GM21526 (cell line): ENCODE data around the gene C10orf53.

ENCODE experiments used
- ATAC-seq: cut with Tn5 transposase; IDR thresholded peaks from one replicate; pipeline ENCODE4 v1.9.1; 2021; ENCODE audit warnings: moderate library complexity; ENCODE audit not compliant: unreplicated experiment, low FRiP score

Gene C10orf53

GRCh38 chr10:49736564-49737113 is 57.2 kb downstream of the C10orf53 start:
- no peak for ATAC-seq

- no peak for ATAC-seq
Measured at GRCh38 chr10:49737474-49738201, 58.2 kb downstream of the C10orf53 start.

GRCh38 chr10:49738616-49739360 is 59.3 kb downstream of the C10orf53 start:
- ATAC-seq, result no peak

- ATAC-seq, result no peak
Measured at GRCh38 chr10:49739426-49739825, 60.0 kb downstream of the C10orf53 start.

- ATAC-seq, result no peak
Measured at GRCh38 chr10:49740346-49741107, 61.1 kb downstream of the C10orf53 start.

- no peak for ATAC-seq
Measured at GRCh38 chr10:49741108-49741995, 61.9 kb downstream of the C10orf53 start.

GRCh38 chr10:49742683-49743463 is 63.4 kb downstream of the C10orf53 start:
- ATAC-seq, result no peak

- ATAC-seq, result no peak
Measured at GRCh38 chr10:49743464-49744075, 64.1 kb downstream of the C10orf53 start.

- no peak for ATAC-seq
Measured at GRCh38 chr10:49744091-49744685, 64.7 kb downstream of the C10orf53 start.

- no peak for ATAC-seq
Measured at GRCh38 chr10:49744924-49745605, 65.6 kb downstream of the C10orf53 start.

GRCh38 chr10:49745756-49746155 is 66.3 kb downstream of the C10orf53 start:
- ATAC-seq, result no peak

- ATAC-seq, result no peak
Measured at GRCh38 chr10:49746626-49747302, 67.3 kb downstream of the C10orf53 start.
